ENCODE measurements around the gene ZNF654. TPM values are rescaled to one million over a fixed set of nuclear protein-coding genes. Genes with fewer than 3 reads are reported as not detected.
A peak's percentile ranks its signal among the peaks of the same experiment; 100 is the strongest.

ZNF654 gene
- total RNA-seq, 2 donors from 2014 or later = 7.3 to 10.6 TPM

GRCh38 chr3:88019024-88019423, 40.0 kb upstream of the ZNF654 start:
- Histone ChIP-seq H3K27me3 (ENCODE audit: control insufficient read depth, insufficient read depth, low read length, poor library complexity, severe bottlenecking) (no peaks in the 10 kb centered on the region), H3K4me3 (ENCODE audit: low read length) (no peak overlapping the region), H3K4me1 (ENCODE audit: control insufficient read depth, insufficient read depth, low read length) (no peaks in the 10 kb centered on the region), H3K9ac (ENCODE audit: extremely low read depth, low read length, poor library complexity, severe bottlenecking) (no peak overlapping the region), H3K9me3 (ENCODE audit: control insufficient read depth, low read length) (peaks cover 7% of the 10 kb centered on the region), H3K27ac (ENCODE audit: low read depth, low read length) (no peak overlapping the region), H3K36me3 (ENCODE audit: control insufficient read depth, insufficient read depth, low read length) (no peaks in the 10 kb centered on the region)
- peaks cover 23% of the 10 kb centered on the region for H3K9me3 Mint-ChIP-seq
- no peak for TF ChIP-seq CTCF (conservative IDR thresholded peaks at IDR 0.05)
- H3K27ac Mint-ChIP-seq = no peak overlapping the region
- no peaks in the 10 kb centered on the region for H3K36me3 Mint-ChIP-seq (ENCODE audit: low read depth)
- no peaks in the 10 kb centered on the region for H3K27me3 Mint-ChIP-seq (ENCODE audit: insufficient read depth)
- 88% methylated on average over 1 of the region's 2 CpGs; no CpG with 5 or more reads in 1 of the 2 experiments for WGBS, 2 experiments (ENCODE audit: insufficient coverage in 1 of 2, insufficient read length in 1 of 2)
- H3K4me1 Mint-ChIP-seq = no peaks in the 10 kb centered on the region
- H3K4me3 Mint-ChIP-seq = no peak overlapping the region
- no peak for DNase-seq

- Histone ChIP-seq H3K9ac (ENCODE audit: extremely low read depth, low read length, poor library complexity, severe bottlenecking) (no peak overlapping the region), H3K4me3 (ENCODE audit: low read length) (peak overlapping the region; percentile 14), H3K36me3 (ENCODE audit: control insufficient read depth, insufficient read depth, low read length) (no peaks in the 10 kb centered on the region), H3K4me1 (ENCODE audit: control insufficient read depth, insufficient read depth, low read length) (no peaks in the 10 kb centered on the region), H3K27ac (ENCODE audit: low read depth, low read length) (no peak overlapping the region), H3K9me3 (ENCODE audit: control insufficient read depth, low read length) (peaks cover 39% of the 10 kb centered on the region), H3K27me3 (ENCODE audit: control insufficient read depth, insufficient read depth, low read length, poor library complexity, severe bottlenecking) (no peaks in the 10 kb centered on the region)
- Mint-ChIP-seq H3K36me3 (ENCODE audit: low read depth) (peaks cover 4% of the 10 kb centered on the region), H3K4me3 (no peak overlapping the region), H3K4me1 (no peaks in the 10 kb centered on the region), H3K27ac (no peak overlapping the region), H3K9me3 (peaks cover 40% of the 10 kb centered on the region), H3K27me3 (ENCODE audit: insufficient read depth) (no peaks in the 10 kb centered on the region)
- 63 to 70% methylated on average over 4 of the region's 4 CpGs for WGBS, 2 experiments (ENCODE audit: insufficient coverage in 1 of 2, insufficient read length in 1 of 2)
- DNase-seq = no peak
- TF ChIP-seq CTCF (conservative IDR thresholded peaks at IDR 0.05) = no peak
These were observed 34.0 kb upstream of the ZNF654 start for GRCh38 chr3:88025001-88025552.

GRCh38 chr3:88028876-88029275, 30.2 kb upstream of the ZNF654 start:
- H3K9me3 ChIP-seq (ENCODE audit: control insufficient read depth, low read length) = peaks cover 34% of the 10 kb centered on the region
- H3K4me3 ChIP-seq (ENCODE audit: low read length) = no peak overlapping the region
- Mint-ChIP-seq H3K27me3 (ENCODE audit: insufficient read depth) (no peaks in the 10 kb centered on the region), H3K36me3 (ENCODE audit: low read depth) (peaks cover 4% of the 10 kb centered on the region), H3K9me3 (peaks cover 34% of the 10 kb centered on the region), H3K27ac (no peak overlapping the region), H3K4me1 (no peaks in the 10 kb centered on the region), H3K4me3 (no peak overlapping the region)
- no peak for DNase-seq
- H3K27ac ChIP-seq (ENCODE audit: low read depth, low read length) = no peak overlapping the region
- H3K36me3 ChIP-seq (ENCODE audit: control insufficient read depth, insufficient read depth, low read length) = no peaks in the 10 kb centered on the region
- H3K27me3 ChIP-seq (ENCODE audit: control insufficient read depth, insufficient read depth, low read length, poor library complexity, severe bottlenecking) = no peaks in the 10 kb centered on the region
- H3K9ac ChIP-seq (ENCODE audit: extremely low read depth, low read length, poor library complexity, severe bottlenecking) = no peak overlapping the region
- no peaks in the 10 kb centered on the region for H3K4me1 ChIP-seq (ENCODE audit: control insufficient read depth, insufficient read depth, low read length)
- no peak for TF ChIP-seq CTCF (conservative IDR thresholded peaks at IDR 0.05)
- WGBS, 2 experiments (ENCODE audit: insufficient coverage in 1 of 2, insufficient read length in 1 of 2) = 96 to 100% methylated on average over 2 of the region's 2 CpGs
